C1 segment of cervical spinal cord (tissue), 14 donors: Measurements from ENCODE around the gene TMEM179.

Experiments
- DNase-seq, 14 donors: peaks; one replicate each; lab custom pipeline; 2025; lab: John Stamatoyannopoulos, UW

The TMEM179 gene

GRCh38 chr14:104572024-104572626, 32.4 kb downstream of the TMEM179 start:
- DNase-seq, result no peak

GRCh38 chr14:104571246-104571645, 33.3 kb downstream of the TMEM179 start:
- DNase-seq, result no peak

GRCh38 chr14:104569435-104569834, 35.1 kb downstream of the TMEM179 start:
- DNase-seq, result no peak

GRCh38 chr14:104568620-104569019, 36.0 kb downstream of the TMEM179 start:
- no peak for DNase-seq

GRCh38 chr14:104567957-104568225, 36.7 kb downstream of the TMEM179 start:
- no peak for DNase-seq

GRCh38 chr14:104567141-104567956, 37.2 kb downstream of the TMEM179 start:
- no peak for DNase-seq

GRCh38 chr14:104564744-104565679, 39.6 kb downstream of the TMEM179 start:
- DNase-seq, result no peak

- peak in 12 of 14 donors; percentile 13 to 67 (median 34) for DNase-seq
Observed at GRCh38 chr14:104563742-104564615, 40.6 kb downstream of the TMEM179 start.

- no peak for DNase-seq
Observed at GRCh38 chr14:104563191-104563741, 41.3 kb downstream of the TMEM179 start.

GRCh38 chr14:104562606-104563005, 42.0 kb downstream of the TMEM179 start:
- no peak for DNase-seq

GRCh38 chr14:104561632-104562495, 42.7 kb downstream of the TMEM179 start:
- no peak for DNase-seq

GRCh38 chr14:104561124-104561557, 43.4 kb downstream of the TMEM179 start:
- no peak for DNase-seq

- DNase-seq, result no peak
Observed at GRCh38 chr14:104560586-104560945, 44.0 kb downstream of the TMEM179 start.

GRCh38 chr14:104559804-104560585, 44.6 kb downstream of the TMEM179 start:
- DNase-seq, result no peak

GRCh38 chr14:104559028-104559803, 45.4 kb downstream of the TMEM179 start:
- no peak for DNase-seq

GRCh38 chr14:104558231-104559027, 46.1 kb downstream of the TMEM179 start:
- no peak for DNase-seq

- DNase-seq, result no peak
Observed at GRCh38 chr14:104557766-104558165, 46.8 kb downstream of the TMEM179 start.

GRCh38 chr14:104557086-104557485, 47.5 kb downstream of the TMEM179 start:
- DNase-seq, result no peak
